ENCODE results near the gene TMEM229B. TPM values are rescaled to one million over a fixed set of nuclear protein-coding genes. Genes with fewer than 3 reads are reported as not detected.

Gene TMEM229B
- total RNA-seq, 1 donor from 2014 or later = 0.49 TPM

- no peak for DNase-seq
Measured at GRCh38 chr14:67485501-67486095, 2.9 kb downstream of the TMEM229B start.

- DNase-seq = no peak
Measured at GRCh38 chr14:67483579-67484285, 4.8 kb downstream of the TMEM229B start.

GRCh38 chr14:67482231-67483164 lies 6.0 kb downstream of the TMEM229B start:
- no peak for DNase-seq

GRCh38 chr14:67480011-67480410 lies 8.5 kb downstream of the TMEM229B start:
- no peak for DNase-seq

GRCh38 chr14:67478800-67479084 lies 9.8 kb downstream of the TMEM229B start:
- DNase-seq = no peak

- no peak for DNase-seq
Measured at GRCh38 chr14:67477926-67478799, 10.4 kb downstream of the TMEM229B start.

- DNase-seq = no peak
Measured at GRCh38 chr14:67474366-67474765, 14.2 kb downstream of the TMEM229B start.

GRCh38 chr14:67473290-67474082 lies 15.0 kb downstream of the TMEM229B start:
- DNase-seq = no peak

- DNase-seq = no peak
Measured at GRCh38 chr14:67472726-67473125, 15.8 kb downstream of the TMEM229B start.

GRCh38 chr14:67469954-67470353 lies 18.6 kb downstream of the TMEM229B start:
- DNase-seq = no peak

GRCh38 chr14:67468378-67468730 lies 20.2 kb downstream of the TMEM229B start:
- no peak for DNase-seq

GRCh38 chr14:67467134-67467533 lies 21.4 kb downstream of the TMEM229B start:
- DNase-seq = no peak

GRCh38 chr14:67464879-67465278 lies 23.6 kb downstream of the TMEM229B start:
- DNase-seq = no peak

GRCh38 chr14:67464377-67464776 lies 24.1 kb downstream of the TMEM229B start:
- DNase-seq = no peak

- no peak for DNase-seq
Measured at GRCh38 chr14:67463900-67464299, 24.6 kb downstream of the TMEM229B start.

GRCh38 chr14:67461996-67462395 lies 26.5 kb downstream of the TMEM229B start:
- DNase-seq = no peak

GRCh38 chr14:67461341-67461985 lies 27.1 kb downstream of the TMEM229B start:
- DNase-seq = no peak

- no peak for DNase-seq
Measured at GRCh38 chr14:67459336-67459735, 29.2 kb downstream of the TMEM229B start.

GRCh38 chr14:67457782-67458181 lies 30.7 kb downstream of the TMEM229B start:
- no peak for DNase-seq

- no peak for DNase-seq
Measured at GRCh38 chr14:67456732-67457131, 31.8 kb downstream of the TMEM229B start.
